ENCODE measurements around the gene LIX1.

GRCh38 chr5:97049175-97049574, 93.2 kb downstream of the LIX1 start:
- no peak for TF ChIP-seq POLR2AphosphoS5 (IDR thresholded peaks at IDR 0.05)
- no peak for TF ChIP-seq CTCF (IDR thresholded peaks at IDR 0.05)

Data from prostate gland (tissue), 2 donors.